Measurements from ENCODE around the gene TOM1L2.

The TOM1L2 gene

GRCh38 chr17:18009609-18010420 is 37.6 kb upstream of the TOM1L2 start:
- peaks cover 56% of the 10 kb centered on the region for H3K36me3 ChIP-seq

GRCh38 chr17:18008496-18009268 is 36.5 kb upstream of the TOM1L2 start:
- Histone ChIP-seq H3K36me3 (peaks cover 47% of the 10 kb centered on the region), H3K27ac (no peak overlapping the region), H3K9me3 (no peaks in the 10 kb centered on the region), H3K4me1 (ENCODE audit: control insufficient read depth in 1 of 2, insufficient read depth in 1 of 2, low read depth in 1 of 2, low read length in 1 of 2) (no peaks in the 10 kb centered on the region), H3K4me3 (ENCODE audit: low read depth in 1 of 2, low read length in 1 of 2) (no peak overlapping the region), H3K27me3 (no peaks in the 10 kb centered on the region)
- no peak for TF ChIP-seq CTCF (IDR thresholded peaks at IDR 0.05)

More at GRCh38 chr17:18009609-18010420, 37.6 kb upstream of the TOM1L2 start:
- no peak for TF ChIP-seq CTCF (IDR thresholded peaks at IDR 0.05)
- Histone ChIP-seq H3K4me1 (ENCODE audit: control insufficient read depth in 1 of 2, insufficient read depth in 1 of 2, low read depth in 1 of 2, low read length in 1 of 2) (no peaks in the 10 kb centered on the region), H3K4me3 (ENCODE audit: low read depth in 1 of 2, low read length in 1 of 2) (no peak overlapping the region), H3K27ac (no peak overlapping the region), H3K9me3 (no peaks in the 10 kb centered on the region), H3K27me3 (no peaks in the 10 kb centered on the region)

- no peak for TF ChIP-seq CTCF (IDR thresholded peaks at IDR 0.05)
- no peak overlapping the region for H3K4me3 ChIP-seq (ENCODE audit: low read depth in 1 of 2, low read length in 1 of 2)
- no peaks in the 10 kb centered on the region for H3K4me1 ChIP-seq (ENCODE audit: control insufficient read depth in 1 of 2, insufficient read depth in 1 of 2, low read depth in 1 of 2, low read length in 1 of 2)
- H3K9me3 ChIP-seq, result no peaks in the 10 kb centered on the region
- H3K27ac ChIP-seq, result no peak overlapping the region
- H3K27me3 ChIP-seq, result no peaks in the 10 kb centered on the region
- peaks cover 45% of the 10 kb centered on the region for H3K36me3 ChIP-seq
Observed at GRCh38 chr17:18006495-18007239, 34.5 kb upstream of the TOM1L2 start.

GRCh38 chr17:18005496-18005895 is 33.3 kb upstream of the TOM1L2 start:
- H3K4me3 ChIP-seq (ENCODE audit: low read depth in 1 of 2, low read length in 1 of 2), result no peak overlapping the region
- no peak overlapping the region for H3K27ac ChIP-seq
- H3K4me1 ChIP-seq (ENCODE audit: control insufficient read depth in 1 of 2, insufficient read depth in 1 of 2, low read depth in 1 of 2, low read length in 1 of 2), result no peaks in the 10 kb centered on the region
- TF ChIP-seq CTCF (IDR thresholded peaks at IDR 0.05), result no peak
- no peaks in the 10 kb centered on the region for H3K27me3 ChIP-seq
- no peaks in the 10 kb centered on the region for H3K9me3 ChIP-seq
- peaks cover 37% of the 10 kb centered on the region for H3K36me3 ChIP-seq

GRCh38 chr17:18004884-18005305 is 32.7 kb upstream of the TOM1L2 start:
- no peaks in the 10 kb centered on the region for H3K27me3 ChIP-seq
- H3K4me1 ChIP-seq (ENCODE audit: control insufficient read depth in 1 of 2, insufficient read depth in 1 of 2, low read depth in 1 of 2, low read length in 1 of 2), result no peaks in the 10 kb centered on the region
- no peak for TF ChIP-seq CTCF (IDR thresholded peaks at IDR 0.05)
- H3K36me3 ChIP-seq, result peaks cover 35% of the 10 kb centered on the region
- no peaks in the 10 kb centered on the region for H3K9me3 ChIP-seq
- H3K4me3 ChIP-seq (ENCODE audit: low read depth in 1 of 2, low read length in 1 of 2), result no peak overlapping the region
- no peak overlapping the region for H3K27ac ChIP-seq
